NCI-H1417 (cell line): Measurements from ENCODE around the gene KRTAP2-3.
"Not testable (repeated sequence)": the region's sequence is repeated elsewhere in the genome, so short reads cannot be mapped to it uniquely, and the experiment has no call there.

Experiments
- DNase-seq, 3 experiments: peaks; one replicate each; lab custom pipeline; 2025; lab: John Stamatoyannopoulos, UW

Gene KRTAP2-3

GRCh38 chr17:41067281-41067680 is 7.4 kb upstream of the KRTAP2-3 start:
- DNase-seq, result no peak

GRCh38 chr17:41065829-41066624 is 6.1 kb upstream of the KRTAP2-3 start, which contains the start of gene KRTAP2-4:
Gene KRTAP2-4, minus strand, starts transcription at chr17:41065879. Its CDS starts 34 bp downstream, at chr17:41065845.
- DNase-seq, result no peak

GRCh38 chr17:41065016-41065689 is 5.2 kb upstream of the KRTAP2-3 start:
- DNase-seq, result not testable (repeated sequence)

GRCh38 chr17:41064301-41064700 is 4.4 kb upstream of the KRTAP2-3 start:
- no peak for DNase-seq

- DNase-seq, result no peak
These were observed 3.5 kb upstream of the KRTAP2-3 start for GRCh38 chr17:41063449-41063848.

- DNase-seq, result no peak
These were observed 2.0 kb upstream of the KRTAP2-3 start for GRCh38 chr17:41061964-41062363.

GRCh38 chr17:41059276-41060051 is 450 bp downstream of the KRTAP2-3 start:
- not testable (repeated sequence) for DNase-seq

- DNase-seq, result no peak
These were observed 1.2 kb downstream of the KRTAP2-3 start for GRCh38 chr17:41058741-41059140.

- no peak for DNase-seq
These were observed 2.4 kb downstream of the KRTAP2-3 start for GRCh38 chr17:41057547-41057946.

GRCh38 chr17:41055130-41055529 is 4.8 kb downstream of the KRTAP2-3 start, which contains the start of gene KRTAP2-2:
Gene KRTAP2-2, minus strand, starts transcription at chr17:41055230. Its CDS starts 19 bp downstream, at chr17:41055211.
- not testable (repeated sequence) for DNase-seq

- DNase-seq, result not testable (repeated sequence)
These were observed 5.4 kb downstream of the KRTAP2-3 start for GRCh38 chr17:41054556-41054955.

GRCh38 chr17:41054025-41054424 is 5.9 kb downstream of the KRTAP2-3 start:
- DNase-seq, result no peak

- no peak for DNase-seq
These were observed 7.3 kb downstream of the KRTAP2-3 start for GRCh38 chr17:41052566-41052965.

GRCh38 chr17:41049110-41049509 is 10.8 kb downstream of the KRTAP2-3 start:
- DNase-seq, result no peak

- no peak for DNase-seq
These were observed 11.5 kb downstream of the KRTAP2-3 start for GRCh38 chr17:41048441-41048840.

GRCh38 chr17:41046735-41047465 is 13.0 kb downstream of the KRTAP2-3 start, which contains the start of gene KRTAP2-1:
Gene KRTAP2-1, minus strand, starts transcription at chr17:41047316. Its CDS starts 49 bp downstream, at chr17:41047267.
- DNase-seq, result not testable (repeated sequence)

GRCh38 chr17:41042953-41043352 is 17.0 kb downstream of the KRTAP2-3 start:
- DNase-seq, result no peak

GRCh38 chr17:41040783-41041571 is 18.9 kb downstream of the KRTAP2-3 start, which contains the start of gene KRTAP1-1:
Gene KRTAP1-1, minus strand, starts transcription at chr17:41041450. Its CDS starts 53 bp downstream, at chr17:41041397.
- DNase-seq, result peak in 2 of 3 experiments; percentile 53 to 78

GRCh38 chr17:41037853-41038350 is 22.0 kb downstream of the KRTAP2-3 start:
- no peak for DNase-seq

- DNase-seq, result peak in 2 of 3 experiments; percentile 50 to 86
These were observed 25.5 kb downstream of the KRTAP2-3 start, which contains the start of gene KRTAP1-3 for GRCh38 chr17:41034346-41034935. Gene KRTAP1-3, minus strand, starts transcription at chr17:41034874. Its CDS starts 53 bp downstream, at chr17:41034821.
